Neural progenitor cell (in vitro differentiated cells): ENCODE measurements around the gene SPATA33.
"Not testable (repeated sequence)": the region's sequence is repeated elsewhere in the genome, so short reads cannot be mapped to it uniquely, and the experiment has no call there.

Experiments
- CTCF ChIP-seq: fragments of 200-600 bp; sonication (generic); IDR thresholded peaks from 2 replicates; pipeline ENCODE4 v1.5.1; 2017; ENCODE audit warnings: antibody characterized with exemption, mild to moderate bottlenecking
- EZH2phosphoT487 ChIP-seq: fragments of 200-600 bp; sonication (generic); IDR thresholded peaks from 2 replicates; pipeline ENCODE4 v1.6.1; 2017; ENCODE audit warnings: antibody characterized with exemption

- not testable (repeated sequence) for TF ChIP-seq CTCF, EZH2phosphoT487
Measured at GRCh38 chr16:89699629-89700099, 42.0 kb downstream of the SPATA33 start.
